ENCODE measurements around the gene KRT79.

GRCh38 chr12:52826611-52827498 lies 7.3 kb downstream of the KRT79 start:
- TF ChIP-seq ESRRG (CRISPR knock-in tag; IDR thresholded peaks at IDR 0.05) (no peak), CSRNP3 (CRISPR knock-in tag; IDR thresholded peaks at IDR 0.05) (no peak), OSR1 (CRISPR knock-in tag; IDR thresholded peaks at IDR 0.05) (no peak), CREB5 (CRISPR knock-in tag; IDR thresholded peaks at IDR 0.05; ENCODE audit: low read depth) (no peak), ZC3H10 (CRISPR knock-in tag; IDR thresholded peaks at IDR 0.05) (no peak), TCF4 (CRISPR knock-in tag; IDR thresholded peaks at IDR 0.05; ENCODE audit: borderline replicate concordance) (no peak), ZFP3 (CRISPR knock-in tag; IDR thresholded peaks at IDR 0.05) (no peak), ZNF8 (CRISPR knock-in tag; IDR thresholded peaks at IDR 0.05) (no peak), GLIS3 (CRISPR knock-in tag; IDR thresholded peaks at IDR 0.05) (no peak), CSDC2 (CRISPR knock-in tag; IDR thresholded peaks at IDR 0.05) (no peak), RARB (CRISPR knock-in tag; IDR thresholded peaks at IDR 0.05) (no peak), ZNF70 (CRISPR knock-in tag; IDR thresholded peaks at IDR 0.05) (no peak)
- TF ChIP-seq, protein P1, sequence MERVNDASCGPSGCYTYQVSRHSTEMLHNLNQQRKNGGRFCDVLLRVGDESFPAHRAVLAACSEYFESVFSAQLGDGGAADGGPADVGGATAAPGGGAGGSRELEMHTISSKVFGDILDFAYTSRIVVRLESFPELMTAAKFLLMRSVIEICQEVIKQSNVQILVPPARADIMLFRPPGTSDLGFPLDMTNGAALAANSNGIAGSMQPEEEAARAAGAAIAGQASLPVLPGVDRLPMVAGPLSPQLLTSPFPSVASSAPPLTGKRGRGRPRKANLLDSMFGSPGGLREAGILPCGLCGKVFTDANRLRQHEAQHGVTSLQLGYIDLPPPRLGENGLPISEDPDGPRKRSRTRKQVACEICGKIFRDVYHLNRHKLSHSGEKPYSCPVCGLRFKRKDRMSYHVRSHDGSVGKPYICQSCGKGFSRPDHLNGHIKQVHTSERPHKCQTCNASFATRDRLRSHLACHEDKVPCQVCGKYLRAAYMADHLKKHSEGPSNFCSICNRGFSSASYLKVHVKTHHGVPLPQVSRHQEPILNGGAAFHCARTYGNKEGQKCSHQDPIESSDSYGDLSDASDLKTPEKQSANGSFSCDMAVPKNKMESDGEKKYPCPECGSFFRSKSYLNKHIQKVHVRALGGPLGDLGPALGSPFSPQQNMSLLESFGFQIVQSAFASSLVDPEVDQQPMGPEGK (CRISPR knock-in tag; IDR thresholded peaks at IDR 0.05; ENCODE audit: borderline replicate concordance): no peak

All from SK-N-SH treated with all-trans-retinoic acid at 6 μM for 48 hours (cell line).